Measurements from ENCODE around the gene PLD4. TPM values are rescaled to one million over a fixed set of nuclear protein-coding genes. Genes with fewer than 3 reads are reported as not detected.

The PLD4 gene
- total RNA-seq, 1 experiment from 2014 or later = 0.07 TPM

GRCh38 chr14:104925855-104926609, 1.4 kb downstream of the PLD4 start:
- Mint-ChIP-seq H3K27ac (no peak overlapping the region), H3K36me3 (no peaks in the 10 kb centered on the region), H3K4me1 (no peaks in the 10 kb centered on the region), H3K9me3 (peaks cover 5% of the 10 kb centered on the region), H3K27me3 (ENCODE audit: low read depth) (peaks cover 13% of the 10 kb centered on the region), H3K4me3 (no peak overlapping the region)
- DNase-seq (ENCODE audit: low spot score) = no peak
- POLR2A ChIA-PET = no interaction called here
- CTCF ChIA-PET = interaction anchor here (0.6 to 1.1 kb wide), 2 partner anchors 30 to 164 kb away, joined by 3 to 4 read pairs; no protein-coding TSS in a partner anchor
- TF ChIP-seq ZNF138 (CRISPR knock-in tag; conservative IDR thresholded peaks at IDR 0.05) (no peak), NR1H2 (CRISPR knock-in tag; IDR thresholded peaks at IDR 0.05) (no peak), IRF1 (CRISPR knock-in tag; IDR thresholded peaks at IDR 0.05) (no peak), SMAD4 (CRISPR knock-in tag; IDR thresholded peaks at IDR 0.05) (no peak), CBFB (CRISPR knock-in tag; IDR thresholded peaks at IDR 0.05; ENCODE audit: low read depth) (no peak), CREM (CRISPR knock-in tag; IDR thresholded peaks at IDR 0.05) (no peak), ATF6 (CRISPR knock-in tag; IDR thresholded peaks at IDR 0.05) (no peak), ZMAT4 (CRISPR knock-in tag; IDR thresholded peaks at IDR 0.05) (no peak), TEAD1 (CRISPR knock-in tag; IDR thresholded peaks at IDR 0.05) (no peak), TEAD4 (CRISPR knock-in tag; IDR thresholded peaks at IDR 0.05) (no peak), EMX1 (CRISPR knock-in tag; IDR thresholded peaks at IDR 0.05) (no peak), ZBTB21 (CRISPR knock-in tag; IDR thresholded peaks at IDR 0.05; ENCODE audit: borderline replicate concordance) (no peak), SOX15 (CRISPR knock-in tag; IDR thresholded peaks at IDR 0.05) (no peak), NR2C2 (CRISPR knock-in tag; IDR thresholded peaks at IDR 0.05) (no peak), ZNF263 (CRISPR knock-in tag; IDR thresholded peaks at IDR 0.05; ENCODE audit: low read depth) (no peak)
- TF ChIP-seq, protein P1, sequence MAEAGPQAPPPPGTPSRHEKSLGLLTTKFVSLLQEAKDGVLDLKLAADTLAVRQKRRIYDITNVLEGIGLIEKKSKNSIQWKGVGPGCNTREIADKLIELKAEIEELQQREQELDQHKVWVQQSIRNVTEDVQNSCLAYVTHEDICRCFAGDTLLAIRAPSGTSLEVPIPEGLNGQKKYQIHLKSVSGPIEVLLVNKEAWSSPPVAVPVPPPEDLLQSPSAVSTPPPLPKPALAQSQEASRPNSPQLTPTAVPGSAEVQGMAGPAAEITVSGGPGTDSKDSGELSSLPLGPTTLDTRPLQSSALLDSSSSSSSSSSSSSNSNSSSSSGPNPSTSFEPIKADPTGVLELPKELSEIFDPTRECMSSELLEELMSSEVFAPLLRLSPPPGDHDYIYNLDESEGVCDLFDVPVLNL (CRISPR knock-in tag; IDR thresholded peaks at IDR 0.05; ENCODE audit: borderline replicate concordance, low read depth) = no peak
- TF ChIP-seq, protein P2, sequence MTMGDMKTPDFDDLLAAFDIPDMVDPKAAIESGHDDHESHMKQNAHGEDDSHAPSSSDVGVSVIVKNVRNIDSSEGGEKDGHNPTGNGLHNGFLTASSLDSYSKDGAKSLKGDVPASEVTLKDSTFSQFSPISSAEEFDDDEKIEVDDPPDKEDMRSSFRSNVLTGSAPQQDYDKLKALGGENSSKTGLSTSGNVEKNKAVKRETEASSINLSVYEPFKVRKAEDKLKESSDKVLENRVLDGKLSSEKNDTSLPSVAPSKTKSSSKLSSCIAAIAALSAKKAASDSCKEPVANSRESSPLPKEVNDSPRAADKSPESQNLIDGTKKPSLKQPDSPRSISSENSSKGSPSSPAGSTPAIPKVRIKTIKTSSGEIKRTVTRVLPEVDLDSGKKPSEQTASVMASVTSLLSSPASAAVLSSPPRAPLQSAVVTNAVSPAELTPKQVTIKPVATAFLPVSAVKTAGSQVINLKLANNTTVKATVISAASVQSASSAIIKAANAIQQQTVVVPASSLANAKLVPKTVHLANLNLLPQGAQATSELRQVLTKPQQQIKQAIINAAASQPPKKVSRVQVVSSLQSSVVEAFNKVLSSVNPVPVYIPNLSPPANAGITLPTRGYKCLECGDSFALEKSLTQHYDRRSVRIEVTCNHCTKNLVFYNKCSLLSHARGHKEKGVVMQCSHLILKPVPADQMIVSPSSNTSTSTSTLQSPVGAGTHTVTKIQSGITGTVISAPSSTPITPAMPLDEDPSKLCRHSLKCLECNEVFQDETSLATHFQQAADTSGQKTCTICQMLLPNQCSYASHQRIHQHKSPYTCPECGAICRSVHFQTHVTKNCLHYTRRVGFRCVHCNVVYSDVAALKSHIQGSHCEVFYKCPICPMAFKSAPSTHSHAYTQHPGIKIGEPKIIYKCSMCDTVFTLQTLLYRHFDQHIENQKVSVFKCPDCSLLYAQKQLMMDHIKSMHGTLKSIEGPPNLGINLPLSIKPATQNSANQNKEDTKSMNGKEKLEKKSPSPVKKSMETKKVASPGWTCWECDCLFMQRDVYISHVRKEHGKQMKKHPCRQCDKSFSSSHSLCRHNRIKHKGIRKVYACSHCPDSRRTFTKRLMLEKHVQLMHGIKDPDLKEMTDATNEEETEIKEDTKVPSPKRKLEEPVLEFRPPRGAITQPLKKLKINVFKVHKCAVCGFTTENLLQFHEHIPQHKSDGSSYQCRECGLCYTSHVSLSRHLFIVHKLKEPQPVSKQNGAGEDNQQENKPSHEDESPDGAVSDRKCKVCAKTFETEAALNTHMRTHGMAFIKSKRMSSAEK (CRISPR knock-in tag; IDR thresholded peaks at IDR 0.05; ENCODE audit: borderline replicate concordance) = no peak
- TF ChIP-seq, protein P3, sequence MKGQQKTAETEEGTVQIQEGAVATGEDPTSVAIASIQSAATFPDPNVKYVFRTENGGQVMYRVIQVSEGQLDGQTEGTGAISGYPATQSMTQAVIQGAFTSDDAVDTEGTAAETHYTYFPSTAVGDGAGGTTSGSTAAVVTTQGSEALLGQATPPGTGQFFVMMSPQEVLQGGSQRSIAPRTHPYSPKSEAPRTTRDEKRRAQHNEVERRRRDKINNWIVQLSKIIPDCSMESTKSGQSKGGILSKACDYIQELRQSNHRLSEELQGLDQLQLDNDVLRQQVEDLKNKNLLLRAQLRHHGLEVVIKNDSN (CRISPR knock-in tag; IDR thresholded peaks at IDR 0.05) = no peak
- TF ChIP-seq, protein P4, sequence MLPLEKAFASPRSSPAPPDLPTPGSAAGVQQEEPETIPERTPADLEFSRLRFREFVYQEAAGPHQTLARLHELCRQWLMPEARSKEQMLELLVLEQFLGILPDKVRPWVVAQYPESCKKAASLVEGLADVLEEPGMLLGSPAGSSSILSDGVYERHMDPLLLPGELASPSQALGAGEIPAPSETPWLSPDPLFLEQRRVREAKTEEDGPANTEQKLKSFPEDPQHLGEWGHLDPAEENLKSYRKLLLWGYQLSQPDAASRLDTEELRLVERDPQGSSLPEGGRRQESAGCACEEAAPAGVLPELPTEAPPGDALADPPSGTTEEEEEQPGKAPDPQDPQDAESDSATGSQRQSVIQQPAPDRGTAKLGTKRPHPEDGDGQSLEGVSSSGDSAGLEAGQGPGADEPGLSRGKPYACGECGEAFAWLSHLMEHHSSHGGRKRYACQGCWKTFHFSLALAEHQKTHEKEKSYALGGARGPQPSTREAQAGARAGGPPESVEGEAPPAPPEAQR (CRISPR knock-in tag; IDR thresholded peaks at IDR 0.05) = no peak
- no peak for ATAC-seq

Data from WTC11 (cell line).